Measurements from ENCODE around the gene MAVS.

DNA sequence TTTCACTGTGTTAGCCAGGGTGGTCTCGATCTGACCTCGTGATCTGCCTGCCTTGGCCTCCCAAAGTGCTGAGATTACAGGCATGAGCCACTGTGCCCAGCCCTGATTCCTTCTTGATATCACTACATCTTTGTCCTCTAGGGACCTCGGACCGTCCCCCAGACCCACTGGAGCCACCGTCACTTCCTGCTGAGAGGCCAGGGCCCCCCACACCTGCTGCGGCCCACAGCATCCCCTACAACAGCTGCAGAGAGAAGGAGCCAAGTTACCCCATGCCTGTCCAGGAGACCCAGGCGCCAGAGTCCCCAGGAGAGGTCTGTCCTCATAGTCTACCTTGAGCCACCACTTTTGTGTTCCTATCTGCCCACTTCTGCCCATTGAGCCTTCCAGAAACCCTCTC is 14.6 kb downstream of the MAVS start:
- TF ChIP-seq, protein P1, sequence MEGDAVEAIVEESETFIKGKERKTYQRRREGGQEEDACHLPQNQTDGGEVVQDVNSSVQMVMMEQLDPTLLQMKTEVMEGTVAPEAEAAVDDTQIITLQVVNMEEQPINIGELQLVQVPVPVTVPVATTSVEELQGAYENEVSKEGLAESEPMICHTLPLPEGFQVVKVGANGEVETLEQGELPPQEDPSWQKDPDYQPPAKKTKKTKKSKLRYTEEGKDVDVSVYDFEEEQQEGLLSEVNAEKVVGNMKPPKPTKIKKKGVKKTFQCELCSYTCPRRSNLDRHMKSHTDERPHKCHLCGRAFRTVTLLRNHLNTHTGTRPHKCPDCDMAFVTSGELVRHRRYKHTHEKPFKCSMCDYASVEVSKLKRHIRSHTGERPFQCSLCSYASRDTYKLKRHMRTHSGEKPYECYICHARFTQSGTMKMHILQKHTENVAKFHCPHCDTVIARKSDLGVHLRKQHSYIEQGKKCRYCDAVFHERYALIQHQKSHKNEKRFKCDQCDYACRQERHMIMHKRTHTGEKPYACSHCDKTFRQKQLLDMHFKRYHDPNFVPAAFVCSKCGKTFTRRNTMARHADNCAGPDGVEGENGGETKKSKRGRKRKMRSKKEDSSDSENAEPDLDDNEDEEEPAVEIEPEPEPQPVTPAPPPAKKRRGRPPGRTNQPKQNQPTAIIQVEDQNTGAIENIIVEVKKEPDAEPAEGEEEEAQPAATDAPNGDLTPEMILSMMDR (IDR thresholded peaks at IDR 0.05; ENCODE audit: insufficient read depth, low read length, poor library complexity, severe bottlenecking): no peak
- no peak for TF ChIP-seq EZH2phosphoT487 (conservative IDR thresholded peaks at IDR 0.05; ENCODE audit: low read length)
